Keratinocyte (primary cell): ENCODE results near the gene SSH2.

ENCODE experiments used
- EZH2 ChIP-seq: IDR thresholded peaks from one replicate; pipeline ENCODE4 v1.6.1; 2012; ENCODE audit warnings: inconsistent platforms, mild to moderate bottlenecking, low read length, moderate library complexity
- TF ChIP-seq, protein P1 (sequence below), 3 experiments: IDR thresholded peaks in 1 of 3; conservative IDR thresholded peaks in 1 of 3; optimal IDR thresholded peaks in 1 of 3; 2 replicates in 2 of 3; 3 replicates in 1 of 3; pipeline versions ENCODE3 to v1.5.1; 2011; ENCODE audit warnings: low read length in 3 of 3, mild to moderate bottlenecking in 3 of 3, moderate library complexity in 2 of 3, control low read depth in 1 of 3, inconsistent platforms in 1 of 3; ENCODE audit not compliant: insufficient read depth in 2 of 3; ENCODE audit errors: extremely low read depth in 1 of 3

GRCh38 chr17:29664743-29665480 lies 265.1 kb downstream of the SSH2 start:
- TF ChIP-seq, protein P1, sequence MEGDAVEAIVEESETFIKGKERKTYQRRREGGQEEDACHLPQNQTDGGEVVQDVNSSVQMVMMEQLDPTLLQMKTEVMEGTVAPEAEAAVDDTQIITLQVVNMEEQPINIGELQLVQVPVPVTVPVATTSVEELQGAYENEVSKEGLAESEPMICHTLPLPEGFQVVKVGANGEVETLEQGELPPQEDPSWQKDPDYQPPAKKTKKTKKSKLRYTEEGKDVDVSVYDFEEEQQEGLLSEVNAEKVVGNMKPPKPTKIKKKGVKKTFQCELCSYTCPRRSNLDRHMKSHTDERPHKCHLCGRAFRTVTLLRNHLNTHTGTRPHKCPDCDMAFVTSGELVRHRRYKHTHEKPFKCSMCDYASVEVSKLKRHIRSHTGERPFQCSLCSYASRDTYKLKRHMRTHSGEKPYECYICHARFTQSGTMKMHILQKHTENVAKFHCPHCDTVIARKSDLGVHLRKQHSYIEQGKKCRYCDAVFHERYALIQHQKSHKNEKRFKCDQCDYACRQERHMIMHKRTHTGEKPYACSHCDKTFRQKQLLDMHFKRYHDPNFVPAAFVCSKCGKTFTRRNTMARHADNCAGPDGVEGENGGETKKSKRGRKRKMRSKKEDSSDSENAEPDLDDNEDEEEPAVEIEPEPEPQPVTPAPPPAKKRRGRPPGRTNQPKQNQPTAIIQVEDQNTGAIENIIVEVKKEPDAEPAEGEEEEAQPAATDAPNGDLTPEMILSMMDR (optimal IDR thresholded peaks at IDR 0.05 in 1 of 3, IDR thresholded peaks at IDR 0.05 in 1 of 3, conservative IDR thresholded peaks at IDR 0.05 in 1 of 3; ENCODE audit: extremely low read depth in 1 of 3, insufficient read depth in 2 of 3, low read length in 3 of 3), result no peak
- no peak for TF ChIP-seq EZH2
